Measurements from ENCODE around the gene EIF5AL1. TPM values are rescaled to one million over a fixed set of nuclear protein-coding genes. Genes with fewer than 3 reads are reported as not detected.

Gene EIF5AL1
- total and polyA plus RNA-seq, 2 of the 8 experiments (the other 6 are each of a cell fraction or from before 2014, with no cell fraction given), result 1.7 to 2.2 TPM

DNA sequence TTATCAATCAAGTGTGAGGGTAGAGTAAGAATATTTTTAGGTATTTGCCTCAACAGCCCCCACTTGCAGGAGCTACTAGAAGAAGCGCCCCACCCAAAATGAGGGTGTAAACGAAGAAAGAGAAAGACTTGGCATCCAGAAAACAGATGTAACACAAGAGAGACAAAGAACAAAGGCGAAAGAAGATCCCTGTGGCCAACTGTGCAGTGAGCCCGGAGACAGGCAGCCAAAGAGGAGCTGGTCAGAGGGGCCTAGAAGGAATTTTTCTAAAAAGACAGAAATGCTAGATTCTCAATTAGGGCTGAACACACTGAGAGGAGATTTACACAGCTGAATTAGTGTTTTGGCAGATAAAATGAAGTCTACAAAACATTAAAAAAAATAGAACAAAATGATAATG lies 29.6 kb upstream of the EIF5AL1 start (continued):
- no peak for TF ChIP-seq CTBP2 (IDR thresholded peaks at IDR 0.05; ENCODE audit: borderline replicate concordance, insufficient read depth, insufficient read length, low read length)
- no peak for TF ChIP-seq NANOG (IDR thresholded peaks at IDR 0.05; ENCODE audit: insufficient read depth, low read depth, low read length, poor library complexity, severe bottlenecking)
- TF ChIP-seq BCL11A (IDR thresholded peaks at IDR 0.05; ENCODE audit: low read depth in 2 of 2, low read length in 2 of 2), result no peak
